Fibroblast of lung (primary cell): ENCODE data around the gene NATD1. TPM values are rescaled to one million over a fixed set of nuclear protein-coding genes. Genes with fewer than 3 reads are reported as not detected.

Experiments
- DNase-seq, 2 donors: peaks; one replicate each; pipeline versions ENCODE4 v3.0.0 to v3.0.0-alpha.2; 2010; ENCODE audit warnings: low read depth in 2 of 2
- H2AFZ ChIP-seq: 2 replicates; pipeline ENCODE4 v1.5.1; 2012; ENCODE audit warnings: low read length, control low read depth, inconsistent platforms
- H3K27ac ChIP-seq: 2 replicates; pipeline ENCODE4 v1.5.1; 2011; ENCODE audit warnings: low read length, control low read depth; ENCODE audit not compliant: insufficient read depth
- H3K27me3 ChIP-seq: 2 replicates; pipeline ENCODE4 v1.5.1; 2011; ENCODE audit warnings: mild to moderate bottlenecking, low read length; ENCODE audit not compliant: control insufficient read depth, insufficient read depth
- H3K36me3 ChIP-seq: 2 replicates; pipeline ENCODE4 v1.5.1; 2011; ENCODE audit warnings: low read length; ENCODE audit not compliant: control insufficient read depth, insufficient read depth
- H3K4me1 ChIP-seq: 2 replicates; pipeline ENCODE4 v1.5.1; 2011; ENCODE audit warnings: low read length; ENCODE audit not compliant: control insufficient read depth, insufficient read depth; ENCODE audit errors: extremely low read depth
- H3K4me2 ChIP-seq: 2 replicates; pipeline ENCODE4 v1.5.1; 2011; ENCODE audit warnings: low read length, control low read depth; ENCODE audit not compliant: insufficient read depth; ENCODE audit errors: extremely low read depth
- H3K4me3 ChIP-seq, 4 experiments: fragments of 200-600 bp in 1 of 4; sonication (generic) in 1 of 4; replicated peaks in 1 of 4; 2 replicates each; pipeline ENCODE4 v1.5.1; 2011 to 2016; ENCODE audit warnings: low read length in 4 of 4, low read depth in 3 of 4, mild to moderate bottlenecking in 3 of 4, control low read depth in 2 of 4, inconsistent platforms in 1 of 4, mixed read lengths in 1 of 4; ENCODE audit not compliant: insufficient read depth in 1 of 4; ENCODE audit errors: control extremely low read depth in 1 of 4
- H3K79me2 ChIP-seq: 2 replicates; pipeline ENCODE4 v1.5.1; 2012; ENCODE audit warnings: mild to moderate bottlenecking, low read length, inconsistent platforms; ENCODE audit not compliant: control insufficient read depth, insufficient read depth
- H3K9ac ChIP-seq: 2 replicates; pipeline ENCODE4 v1.5.1; 2011; ENCODE audit warnings: mild to moderate bottlenecking, low read length, control low read depth; ENCODE audit not compliant: insufficient read depth
- H3K9me3 ChIP-seq: 2 replicates; pipeline ENCODE4 v1.5.1; 2012; ENCODE audit warnings: low read depth, low read length; ENCODE audit not compliant: control insufficient read depth, insufficient read depth
- H4K20me1 ChIP-seq: 2 replicates; pipeline ENCODE4 v1.5.1; 2011; ENCODE audit warnings: low read length; ENCODE audit not compliant: control insufficient read depth, insufficient read depth; ENCODE audit errors: extremely low read depth
- CTCF ChIP-seq, 2 donors: IDR thresholded peaks in 1 of 2; conservative IDR thresholded peaks in 1 of 2; 1 replicate in 1 of 2; 2 replicates in 1 of 2; pipeline ENCODE4 v1.5.1; 2011 to 2012; ENCODE audit warnings: low read length in 2 of 2, control low read depth in 1 of 2, inconsistent platforms in 1 of 2, low read depth in 1 of 2, mild to moderate bottlenecking in 1 of 2
- EZH2 ChIP-seq: IDR thresholded peaks from 2 replicates; pipeline ENCODE4 v1.5.1; 2012; ENCODE audit warnings: low read length, control low read depth, mild to moderate bottlenecking; ENCODE audit errors: missing control alignments
- polyA plus RNA-seq, 2 donors: library from polyadenylated mRNA; depleted of rRNA in 1 of 2; stranded (reverse) in 1 of 2; unstranded in 1 of 2; fragments of >200 nt; gene quantifications; 2 replicates each; pipeline ENCODE4 v1.2.1, GENCODE V29; 2011 to 2012; ENCODE audit warnings: missing spikeins in 1 of 2
- total RNA-seq: library from RNA; depleted of rRNA; stranded (reverse); fragments of >200 nt; gene quantifications from 2 replicates; pipeline ENCODE4 v1.2.1, GENCODE V29; 2014

Gene NATD1
- total and polyA plus RNA-seq, 2 donors (not counting 1 experiment from before 2014, with no cell fraction given): 5.6 to 9.2 TPM

- Histone ChIP-seq H3K4me1 (peaks cover 48% of the 10 kb centered on the region), H3K27me3 (no peaks in the 10 kb centered on the region), H3K79me2 (peaks cover 55% of the 10 kb centered on the region)
Observed at GRCh38 chr17:21285164-21286065, 32.2 kb upstream of the NATD1 start.

GRCh38 chr17:21284319-21285163 lies 31.3 kb upstream of the NATD1 start, which contains the start of gene MAP2K3:
MAP2K3 (plus strand) TSS chr17:21284711; CDS start chr17:21284921, 210 bp downstream.
- peaks cover 47% of the 10 kb centered on the region for H3K79me2 ChIP-seq
- peak within 1 kb of the TSS; percentile 87 for H3K4me2 ChIP-seq
- DNase-seq: peak; percentile 98 to 99
- H3K27ac ChIP-seq: peak within 1 kb of the TSS; percentile 96
- TF ChIP-seq CTCF (conservative IDR thresholded peaks at IDR 0.05 in 1 of 2, IDR thresholded peaks at IDR 0.05 in 1 of 2; ENCODE audit: low read depth in 1 of 2, low read length in 2 of 2): no peak
- no peak for TF ChIP-seq EZH2
- H3K4me1 ChIP-seq: peaks cover 45% of the 10 kb centered on the region
- peaks cover 2% of the 10 kb centered on the region for H4K20me1 ChIP-seq
- no peak within 1 kb of the TSS for H2AFZ ChIP-seq
- no peaks in the 10 kb centered on the region for H3K9me3 ChIP-seq
- peaks cover 4% of the 10 kb centered on the region for H3K36me3 ChIP-seq
- peak within 1 kb of the TSS; percentile 87 to 99 (median 94) for H3K4me3 ChIP-seq
- H3K27me3 ChIP-seq: no peaks in the 10 kb centered on the region
- H3K9ac ChIP-seq: peak within 1 kb of the TSS; percentile 94

More at GRCh38 chr17:21285164-21286065, 32.2 kb upstream of the NATD1 start:
- Histone ChIP-seq H4K20me1 (peaks cover 2% of the 10 kb centered on the region), H3K27ac (peak overlapping the region; percentile 96), H2AFZ (no peak overlapping the region), H3K9me3 (no peaks in the 10 kb centered on the region), H3K4me3 (peak overlapping the region; percentile 87 to 99 (median 94)), H3K4me2 (peak overlapping the region; percentile 87), H3K36me3 (peaks cover 4% of the 10 kb centered on the region), H3K9ac (peak overlapping the region; percentile 94)
- TF ChIP-seq CTCF (conservative IDR thresholded peaks at IDR 0.05 in 1 of 2, IDR thresholded peaks at IDR 0.05 in 1 of 2; ENCODE audit: low read depth in 1 of 2, low read length in 2 of 2): no peak
- TF ChIP-seq EZH2: no peak
- DNase-seq: peak; percentile 38 to 57
